ENCODE data around the gene TAS1R2.

GRCh38 chr1:18901147-18901951 is 41.9 kb upstream of the TAS1R2 start:
- TF ChIP-seq CTCF (IDR thresholded peaks at IDR 0.05 in 8 of 11, conservative IDR thresholded peaks at IDR 0.05 in 3 of 11) (no peak), POLR2A (IDR thresholded peaks at IDR 0.05) (no peak)
